ENCODE results near the gene HOXA5.
A peak's percentile ranks its signal among the peaks of the same experiment; 100 is the strongest.

HOXA5 gene

DNA sequence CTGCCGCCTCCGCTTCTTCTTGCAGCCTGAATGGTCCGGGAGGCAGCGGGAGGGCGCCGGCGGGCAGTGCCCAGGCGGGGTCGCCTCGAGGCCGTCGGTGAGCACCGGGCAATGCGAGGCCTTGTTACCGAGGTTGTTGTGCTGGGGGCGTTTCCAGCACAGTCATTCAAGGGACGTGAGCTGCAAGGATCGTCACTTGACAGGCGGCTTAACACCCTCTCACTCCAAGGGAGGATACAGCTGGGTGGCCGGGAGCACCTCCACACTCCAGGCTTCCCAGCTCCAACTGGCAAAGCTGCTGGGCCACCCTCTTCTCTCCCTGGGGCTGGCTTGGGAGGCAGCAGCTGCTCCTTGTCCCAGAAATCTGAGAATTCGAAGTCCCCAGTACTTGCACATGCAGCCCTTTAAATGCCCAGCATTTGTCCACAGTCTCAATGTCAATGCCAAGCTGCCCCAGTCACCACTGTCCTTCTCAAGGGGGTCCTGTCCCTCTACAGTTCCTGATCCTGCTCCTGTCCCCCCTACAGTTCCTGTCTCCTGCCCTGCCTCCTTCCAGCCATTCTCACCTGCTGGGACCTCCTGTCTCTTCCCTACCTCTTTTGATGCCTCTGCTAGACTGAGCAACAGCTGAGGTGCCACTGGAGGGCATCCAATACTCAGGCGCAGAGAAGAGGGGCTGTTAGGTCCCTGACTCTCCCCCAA is 46.0 kb upstream of the HOXA5 start:
- Histone ChIP-seq H3K4me3 (peak overlapping the region; percentile 48), H3K27ac (no peak overlapping the region)
- TF ChIP-seq, protein P1, sequence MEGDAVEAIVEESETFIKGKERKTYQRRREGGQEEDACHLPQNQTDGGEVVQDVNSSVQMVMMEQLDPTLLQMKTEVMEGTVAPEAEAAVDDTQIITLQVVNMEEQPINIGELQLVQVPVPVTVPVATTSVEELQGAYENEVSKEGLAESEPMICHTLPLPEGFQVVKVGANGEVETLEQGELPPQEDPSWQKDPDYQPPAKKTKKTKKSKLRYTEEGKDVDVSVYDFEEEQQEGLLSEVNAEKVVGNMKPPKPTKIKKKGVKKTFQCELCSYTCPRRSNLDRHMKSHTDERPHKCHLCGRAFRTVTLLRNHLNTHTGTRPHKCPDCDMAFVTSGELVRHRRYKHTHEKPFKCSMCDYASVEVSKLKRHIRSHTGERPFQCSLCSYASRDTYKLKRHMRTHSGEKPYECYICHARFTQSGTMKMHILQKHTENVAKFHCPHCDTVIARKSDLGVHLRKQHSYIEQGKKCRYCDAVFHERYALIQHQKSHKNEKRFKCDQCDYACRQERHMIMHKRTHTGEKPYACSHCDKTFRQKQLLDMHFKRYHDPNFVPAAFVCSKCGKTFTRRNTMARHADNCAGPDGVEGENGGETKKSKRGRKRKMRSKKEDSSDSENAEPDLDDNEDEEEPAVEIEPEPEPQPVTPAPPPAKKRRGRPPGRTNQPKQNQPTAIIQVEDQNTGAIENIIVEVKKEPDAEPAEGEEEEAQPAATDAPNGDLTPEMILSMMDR (IDR thresholded peaks at IDR 0.05) = no peak
- DNase-seq (ENCODE audit: low spot score) = peak; percentile 67

- Histone ChIP-seq H3K27ac (no peak overlapping the region), H3K4me3 (peak overlapping the region; percentile 48)
- peak; percentile 65 for DNase-seq (ENCODE audit: low spot score)
- TF ChIP-seq, protein P1 (IDR thresholded peaks at IDR 0.05) = no peak
Measured at GRCh38 chr7:27188386-27189294, 45.2 kb upstream of the HOXA5 start.

- H3K27ac ChIP-seq = no peak overlapping the region
- DNase-seq (ENCODE audit: low spot score) = peak; percentile 64
- TF ChIP-seq, protein P1 (IDR thresholded peaks at IDR 0.05) = no peak
- H3K4me3 ChIP-seq = peak overlapping the region; percentile 48
Measured at GRCh38 chr7:27187475-27188385, 44.2 kb upstream of the HOXA5 start.

- H3K4me3 ChIP-seq = no peak overlapping the region
- H3K27ac ChIP-seq = no peak overlapping the region
- TF ChIP-seq, protein P1 (IDR thresholded peaks at IDR 0.05) = no peak
- DNase-seq (ENCODE audit: low spot score) = peak; percentile 7
Measured at GRCh38 chr7:27186668-27187474, 43.4 kb upstream of the HOXA5 start.

GRCh38 chr7:27185854-27186667 is 42.6 kb upstream of the HOXA5 start:
- DNase-seq (ENCODE audit: low spot score) = peak; percentile 73
- TF ChIP-seq, protein P1 (IDR thresholded peaks at IDR 0.05) = no peak
- H3K27ac ChIP-seq = no peak overlapping the region
- H3K4me3 ChIP-seq = no peak overlapping the region
